BJ (cell line): ENCODE results near the gene FBXL14. TPM values are rescaled to one million over a fixed set of nuclear protein-coding genes. Genes with fewer than 3 reads are reported as not detected.

Experiments
- CTCF ChIA-PET: fragments of 350-600 bp; formaldehyde crosslinking; extraction: SDS; loops from one replicate; lab custom pipeline; 2021; ENCODE audit warnings: antibody characterized with exemption, inconsistent platforms; lab: Yijun Ruan, JAX
- POLR2A ChIA-PET: fragments of 300-600 bp; sonication (Branson Sonifier 250); formaldehyde crosslinking; extraction: SDS; loops from one replicate; lab custom pipeline; 2021; ENCODE audit warnings: antibody characterized with exemption; lab: Charles Lee
- DNase-seq: peaks from one replicate; pipeline ENCODE4 v3.0.0-alpha.2; 2011; ENCODE audit warnings: low read depth
- H3K27me3 ChIP-seq: 2 replicates; pipeline ENCODE4 v1.6.0; 2011; ENCODE audit warnings: low read length; ENCODE audit not compliant: control insufficient read depth, insufficient read depth
- H3K36me3 ChIP-seq: 2 replicates; pipeline ENCODE4 v1.5.1; 2011; ENCODE audit warnings: low read length; ENCODE audit not compliant: control insufficient read depth, insufficient read depth
- H3K4me3 ChIP-seq: 2 replicates; pipeline ENCODE4 v1.5.1; 2011; ENCODE audit warnings: low read depth, mild to moderate bottlenecking, control low read depth, low read length
- polyA plus RNA-seq: library from polyadenylated mRNA; depleted of rRNA; stranded (reverse); fragments of >200 nt; gene quantifications from 2 replicates; pipeline ENCODE4 v1.2.3, GENCODE V29; 2011
- TF ChIP-seq, protein P1 (sequence below): IDR thresholded peaks from 2 replicates; pipeline ENCODE4 v1.5.1; 2011; ENCODE audit warnings: low read depth, mild to moderate bottlenecking, control low read depth, inconsistent platforms, low read length, moderate library complexity; ENCODE audit not compliant: insufficient read depth

The FBXL14 gene
- polyA plus RNA-seq, 1 experiment, result 9.4 TPM

DNA sequence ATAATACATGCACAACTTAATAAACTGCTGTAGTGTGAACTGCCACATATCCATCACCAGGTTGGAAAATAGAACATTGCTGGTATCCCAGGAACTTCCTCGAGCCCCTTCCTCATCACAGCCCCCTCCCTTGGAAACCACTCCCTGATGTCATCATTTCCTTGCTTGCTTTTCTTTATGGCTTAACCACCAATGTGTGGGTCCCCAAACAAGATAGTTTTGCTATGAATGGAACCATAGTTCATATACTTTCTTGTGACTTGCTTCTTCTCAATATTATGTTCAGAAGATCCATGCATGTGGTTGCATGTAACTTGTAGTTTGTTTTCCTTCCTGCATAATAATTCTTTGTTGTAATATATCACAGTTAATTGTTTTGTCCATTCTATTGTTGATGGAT, 25.7 kb upstream of the FBXL14 start:
- Histone ChIP-seq H3K4me3 (no peak overlapping the region), H3K27me3 (no peaks in the 10 kb centered on the region), H3K36me3 (no peaks in the 10 kb centered on the region)
- ChIA-PET CTCF (no interaction called here), POLR2A (no interaction called here)
- DNase-seq, result no peak
- TF ChIP-seq, protein P1, sequence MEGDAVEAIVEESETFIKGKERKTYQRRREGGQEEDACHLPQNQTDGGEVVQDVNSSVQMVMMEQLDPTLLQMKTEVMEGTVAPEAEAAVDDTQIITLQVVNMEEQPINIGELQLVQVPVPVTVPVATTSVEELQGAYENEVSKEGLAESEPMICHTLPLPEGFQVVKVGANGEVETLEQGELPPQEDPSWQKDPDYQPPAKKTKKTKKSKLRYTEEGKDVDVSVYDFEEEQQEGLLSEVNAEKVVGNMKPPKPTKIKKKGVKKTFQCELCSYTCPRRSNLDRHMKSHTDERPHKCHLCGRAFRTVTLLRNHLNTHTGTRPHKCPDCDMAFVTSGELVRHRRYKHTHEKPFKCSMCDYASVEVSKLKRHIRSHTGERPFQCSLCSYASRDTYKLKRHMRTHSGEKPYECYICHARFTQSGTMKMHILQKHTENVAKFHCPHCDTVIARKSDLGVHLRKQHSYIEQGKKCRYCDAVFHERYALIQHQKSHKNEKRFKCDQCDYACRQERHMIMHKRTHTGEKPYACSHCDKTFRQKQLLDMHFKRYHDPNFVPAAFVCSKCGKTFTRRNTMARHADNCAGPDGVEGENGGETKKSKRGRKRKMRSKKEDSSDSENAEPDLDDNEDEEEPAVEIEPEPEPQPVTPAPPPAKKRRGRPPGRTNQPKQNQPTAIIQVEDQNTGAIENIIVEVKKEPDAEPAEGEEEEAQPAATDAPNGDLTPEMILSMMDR, result no peak

DNA sequence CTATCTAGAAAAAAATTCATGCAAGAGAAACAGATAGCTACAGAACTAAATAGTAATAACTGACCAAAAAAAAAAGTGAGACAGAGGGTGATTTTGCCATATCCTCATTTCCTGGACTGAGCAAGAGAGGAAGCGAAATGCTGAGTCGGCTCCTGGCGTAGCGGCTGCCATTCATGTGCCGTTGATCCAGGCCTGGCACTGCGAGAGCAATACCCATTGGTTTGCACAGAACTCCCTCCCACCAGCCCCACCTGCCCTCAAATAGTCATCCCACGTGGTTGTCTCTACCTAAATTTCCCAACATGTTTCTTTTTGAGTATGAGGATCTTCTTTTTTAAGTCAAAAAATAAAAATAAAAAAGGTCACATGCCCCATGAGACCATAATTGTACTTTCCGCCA, 25.2 kb upstream of the FBXL14 start:
- DNase-seq, result no peak
- no peaks in the 10 kb centered on the region for H3K36me3 ChIP-seq
- H3K27me3 ChIP-seq, result no peaks in the 10 kb centered on the region
- no peak overlapping the region for H3K4me3 ChIP-seq
- ChIA-PET POLR2A (no interaction called here), CTCF (no interaction called here)
- TF ChIP-seq, protein P1, result no peak

DNA sequence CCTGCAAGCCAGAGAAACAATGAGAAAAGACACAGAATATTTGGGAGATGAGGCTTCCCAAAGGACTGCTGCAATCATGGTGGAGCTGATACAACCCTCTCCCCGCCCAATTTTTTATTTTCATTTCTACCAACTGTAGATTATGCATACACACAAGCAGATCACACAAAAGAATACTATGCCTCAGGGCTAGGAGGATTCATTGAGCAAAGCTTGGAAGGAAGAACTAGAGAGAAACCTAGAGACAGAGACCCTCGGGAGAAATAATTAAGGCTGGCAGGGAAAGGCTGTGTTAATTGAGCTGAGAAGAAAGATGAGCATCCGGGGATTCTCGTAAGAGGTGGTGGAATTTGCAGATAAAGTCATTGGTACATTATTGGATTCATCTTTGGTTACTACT, 24.8 kb upstream of the FBXL14 start:
- POLR2A ChIA-PET, result no interaction called here
- Histone ChIP-seq H3K27me3 (no peaks in the 10 kb centered on the region), H3K36me3 (no peaks in the 10 kb centered on the region), H3K4me3 (no peak overlapping the region)
- no peak for DNase-seq
- CTCF ChIA-PET, result no interaction called here
- TF ChIP-seq, protein P1, result no peak

DNA sequence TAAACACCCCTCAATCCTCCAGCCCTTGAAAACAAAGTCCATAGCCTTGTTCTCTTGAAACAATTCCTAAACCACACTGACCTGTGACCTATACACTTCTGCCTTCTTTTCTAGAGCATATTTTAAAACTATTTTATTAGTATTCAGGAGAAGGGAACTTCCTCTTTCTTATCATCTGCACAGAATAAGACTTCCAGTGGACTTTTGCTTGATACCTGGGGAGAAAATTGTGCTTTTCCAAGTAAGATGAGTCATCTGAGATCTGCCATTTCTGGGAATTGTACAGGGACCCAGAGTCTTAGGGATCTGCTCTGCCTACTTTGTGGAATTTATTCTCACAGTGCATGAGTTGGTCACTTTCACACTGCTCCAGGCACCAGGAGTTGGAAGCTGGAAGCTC, 24.1 kb upstream of the FBXL14 start:
- POLR2A ChIA-PET, result no interaction called here
- H3K4me3 ChIP-seq, result no peak overlapping the region
- no peaks in the 10 kb centered on the region for H3K27me3 ChIP-seq
- CTCF ChIA-PET, result interaction anchor here (1.3 kb wide), 1 partner anchor 12 kb away, joined by 3 read pairs; no protein-coding TSS in a partner anchor
- no peak for DNase-seq
- TF ChIP-seq, protein P1, result no peak
- no peaks in the 10 kb centered on the region for H3K36me3 ChIP-seq

DNA sequence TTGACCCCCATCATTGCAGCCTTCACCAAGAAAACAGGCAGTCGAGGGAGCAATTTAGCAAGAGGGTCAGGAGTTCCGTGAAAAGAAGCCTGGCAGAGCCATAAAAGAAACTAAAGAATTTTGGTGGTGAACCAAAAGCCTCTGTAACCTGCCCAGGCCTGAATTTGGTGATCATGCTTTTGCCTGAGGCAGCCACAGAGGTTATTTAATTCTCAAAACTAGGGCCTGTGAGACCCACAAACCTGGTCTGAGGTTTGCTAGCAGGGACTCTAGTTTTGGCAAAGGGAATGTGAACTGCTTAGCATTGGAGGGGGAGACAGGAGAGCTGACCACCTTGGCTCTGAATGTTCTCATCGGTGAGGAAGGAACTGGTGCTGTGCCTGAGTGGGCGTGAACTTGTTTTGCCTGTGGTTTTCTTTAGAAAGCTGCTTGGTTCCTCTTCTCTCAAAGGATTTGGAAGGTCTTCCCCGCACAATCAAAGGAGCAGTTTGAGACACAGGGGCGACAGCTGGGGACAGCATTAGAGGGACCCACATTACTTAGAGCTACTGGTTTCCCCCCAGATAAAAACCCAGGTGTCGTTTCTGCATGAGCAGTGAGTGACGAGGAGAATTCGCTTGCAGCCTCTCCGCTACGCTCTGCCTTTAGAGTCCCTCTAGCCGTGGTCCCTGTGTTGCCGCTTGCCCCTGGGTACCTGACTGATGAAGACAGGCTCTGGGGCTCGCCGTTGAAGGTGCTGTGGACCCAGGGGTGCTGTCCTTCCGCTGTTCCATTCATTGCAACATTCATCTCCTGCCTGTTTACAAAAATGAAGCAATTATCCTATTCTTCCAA, 22.1 kb upstream of the FBXL14 start:
- TF ChIP-seq, protein P1, result no peak
- ChIA-PET POLR2A (no interaction called here), CTCF (interaction anchor here (0.9 to 2.2 kb wide), 3 partner anchors 11 to 175 kb away, joined by 4 to 6 read pairs (median 5); no protein-coding TSS in a partner anchor)
- no peaks in the 10 kb centered on the region for H3K27me3 ChIP-seq
- H3K36me3 ChIP-seq, result no peaks in the 10 kb centered on the region
- no peak overlapping the region for H3K4me3 ChIP-seq
- DNase-seq, result no peak
